ENCODE results near the gene G3BP1. TPM values are rescaled to one million over a fixed set of nuclear protein-coding genes. Genes with fewer than 3 reads are reported as not detected.

The G3BP1 gene
- total and polyA plus RNA-seq, 2 of the 13 experiments (the other 11 are each of a cell fraction or from before 2014, with no cell fraction given): 36.7 to 320 TPM

DNA sequence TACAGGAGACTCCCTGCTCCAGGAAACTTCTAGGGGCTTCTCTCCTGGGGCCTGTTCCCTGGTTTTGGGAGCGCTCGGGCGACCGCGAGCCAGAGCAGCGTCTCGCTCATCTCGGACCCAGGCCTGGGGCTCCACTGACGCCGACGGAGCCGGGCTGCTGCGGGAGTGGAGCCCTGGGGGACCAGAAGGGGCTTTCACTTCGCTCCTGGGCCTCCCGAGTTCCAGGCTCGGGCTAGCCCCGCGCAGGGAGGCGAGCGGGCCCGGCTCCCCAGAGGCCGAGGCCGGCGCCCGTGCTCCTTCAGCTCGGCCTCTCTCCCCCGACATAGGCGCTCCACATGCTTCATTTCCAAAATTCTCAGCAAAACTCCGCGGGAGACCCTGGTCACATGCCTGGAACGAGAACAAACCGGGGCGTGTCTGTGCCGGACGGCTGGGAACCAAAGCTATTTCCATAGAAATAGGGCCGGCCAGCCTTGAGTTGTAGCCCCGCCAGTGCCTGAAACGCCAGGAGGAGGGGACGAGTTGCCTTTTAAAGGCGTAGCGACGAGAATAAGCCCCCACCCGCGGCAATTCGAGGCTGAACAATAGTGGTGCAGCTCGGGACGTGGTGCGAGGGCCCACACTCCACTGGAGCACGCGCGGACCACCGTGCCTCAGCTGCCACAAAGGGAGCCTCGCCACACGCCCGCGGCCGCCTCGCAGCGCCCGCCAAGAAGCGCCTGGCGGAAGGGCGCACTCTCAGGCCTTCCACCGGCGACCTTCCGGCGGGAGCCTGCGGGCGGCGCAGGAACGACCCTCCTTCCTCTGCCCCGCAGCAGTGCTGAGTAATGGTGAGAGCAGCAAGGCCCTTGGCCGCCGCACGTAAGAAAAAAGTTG lies 1.1 kb upstream of the G3BP1 start (continued):
- TF ChIP-seq, protein P1, sequence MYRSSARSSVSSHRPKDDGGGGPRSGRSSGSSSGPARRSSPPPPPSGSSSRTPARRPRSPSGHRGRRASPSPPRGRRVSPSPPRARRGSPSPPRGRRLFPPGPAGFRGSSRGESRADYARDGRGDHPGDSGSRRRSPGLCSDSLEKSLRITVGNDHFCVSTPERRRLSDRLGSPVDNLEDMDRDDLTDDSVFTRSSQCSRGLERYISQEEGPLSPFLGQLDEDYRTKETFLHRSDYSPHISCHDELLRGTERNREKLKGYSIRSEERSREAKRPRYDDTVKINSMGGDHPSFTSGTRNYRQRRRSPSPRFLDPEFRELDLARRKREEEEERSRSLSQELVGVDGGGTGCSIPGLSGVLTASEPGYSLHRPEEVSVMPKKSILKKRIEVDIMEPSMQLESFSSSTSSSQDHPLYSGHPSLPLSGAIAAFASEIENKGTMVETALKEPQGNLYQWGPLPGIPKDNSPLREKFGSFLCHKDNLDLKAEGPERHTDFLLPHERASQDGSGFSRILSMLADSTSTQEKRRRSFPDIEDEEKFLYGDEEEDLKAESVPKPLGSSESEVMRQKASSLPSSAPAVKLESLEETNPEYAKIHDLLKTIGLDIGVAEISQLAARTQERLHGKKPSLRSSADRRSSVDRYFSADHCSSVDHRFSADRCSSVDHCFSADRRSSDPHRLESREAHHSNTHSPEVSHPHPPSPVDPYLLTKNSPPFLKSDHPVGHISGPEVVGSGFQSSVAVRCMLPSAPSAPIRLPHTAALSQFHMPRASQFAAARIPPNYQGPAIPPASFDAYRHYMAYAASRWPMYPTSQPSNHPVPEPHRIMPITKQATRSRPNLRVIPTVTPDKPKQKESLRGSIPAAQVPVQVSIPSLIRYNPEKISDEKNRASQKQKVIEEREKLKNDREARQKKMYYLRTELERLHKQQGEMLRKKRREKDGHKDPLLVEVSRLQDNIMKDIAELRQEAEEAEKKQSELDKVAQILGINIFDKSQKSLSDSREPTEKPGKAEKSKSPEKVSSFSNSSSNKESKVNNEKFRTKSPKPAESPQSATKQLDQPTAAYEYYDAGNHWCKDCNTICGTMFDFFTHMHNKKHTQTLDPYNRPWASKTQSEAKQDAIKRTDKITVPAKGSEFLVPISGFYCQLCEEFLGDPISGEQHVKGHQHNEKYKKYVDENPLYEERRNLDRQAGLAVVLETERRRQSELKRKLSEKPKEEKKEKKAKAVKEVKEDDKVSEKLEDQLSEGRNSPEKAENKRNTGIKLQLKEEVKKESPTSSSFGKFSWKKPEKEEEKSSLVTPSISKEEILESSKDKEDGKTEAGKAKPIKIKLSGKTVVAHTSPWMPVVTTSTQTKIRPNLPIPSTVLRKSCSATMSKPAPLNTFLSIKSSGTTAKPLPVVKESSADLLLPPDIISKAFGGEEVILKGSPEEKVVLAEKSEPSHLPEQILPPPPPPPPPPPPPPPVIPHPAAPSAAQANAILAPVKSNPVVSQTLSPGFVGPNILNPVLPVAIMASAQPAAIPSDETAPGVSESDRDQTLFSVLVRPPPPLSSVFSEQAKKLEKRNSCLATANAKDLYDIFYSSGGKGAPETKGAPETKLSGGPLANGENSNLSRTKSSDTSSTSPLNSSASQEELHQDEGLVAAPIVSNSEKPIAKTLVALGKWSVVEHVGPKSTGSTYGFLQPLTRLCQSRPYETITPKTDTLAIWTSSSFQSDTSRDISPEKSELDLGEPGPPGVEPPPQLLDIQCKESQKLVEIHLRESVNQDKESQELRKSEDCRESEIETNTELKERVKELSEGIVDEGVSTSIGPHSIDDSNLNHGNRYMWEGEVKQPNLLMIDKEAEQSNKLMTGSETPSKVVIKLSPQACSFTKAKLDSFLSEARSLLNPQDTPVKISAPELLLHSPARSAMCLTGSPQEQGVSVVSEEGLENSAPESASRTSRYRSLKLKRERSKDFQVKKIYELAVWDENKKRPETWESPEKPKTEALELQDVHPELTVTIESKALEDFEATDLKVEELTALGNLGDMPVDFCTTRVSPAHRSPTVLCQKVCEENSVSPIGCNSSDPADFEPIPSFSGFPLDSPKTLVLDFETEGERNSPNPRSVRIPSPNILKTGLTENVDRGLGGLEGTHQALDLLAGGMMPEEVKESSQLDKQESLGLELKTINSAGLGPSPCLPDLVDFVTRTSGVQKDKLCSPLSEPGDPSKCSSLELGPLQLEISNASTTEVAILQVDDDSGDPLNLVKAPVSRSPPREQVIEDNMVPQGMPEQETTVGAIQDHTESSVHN (CRISPR knock-in tag; IDR thresholded peaks at IDR 0.05): no peak
- no peak for TF ChIP-seq HOXA9 (CRISPR knock-in tag; IDR thresholded peaks at IDR 0.05; ENCODE audit: borderline replicate concordance)
- 0 out of 2 replicates have a peak, but pooled peaks have one; percentile 1 for TF ChIP-seq TBX2 (CRISPR knock-in tag; IDR thresholded peaks at IDR 0.05; ENCODE audit: borderline replicate concordance)
- peak; percentile 41; the same call in 1 of the 2 replicates for TF ChIP-seq ZMAT3 (CRISPR knock-in tag; conservative IDR thresholded peaks at IDR 0.05)
- no peak for TF ChIP-seq KDM6A (CRISPR knock-in tag; IDR thresholded peaks at IDR 0.05; ENCODE audit: low read depth)
- TF ChIP-seq SRY (CRISPR knock-in tag; IDR thresholded peaks at IDR 0.05): peak; percentile 70; the same call in 1 of the 2 replicates
- no peak for TF ChIP-seq ZNF878 (CRISPR knock-in tag; IDR thresholded peaks at IDR 0.05)
- no peak for TF ChIP-seq ZNF75D (CRISPR knock-in tag; IDR thresholded peaks at IDR 0.05; ENCODE audit: borderline replicate concordance)
- TF ChIP-seq SCMH1 (CRISPR knock-in tag; IDR thresholded peaks at IDR 0.05; ENCODE audit: borderline replicate concordance): no peak
- TF ChIP-seq, protein P2, sequence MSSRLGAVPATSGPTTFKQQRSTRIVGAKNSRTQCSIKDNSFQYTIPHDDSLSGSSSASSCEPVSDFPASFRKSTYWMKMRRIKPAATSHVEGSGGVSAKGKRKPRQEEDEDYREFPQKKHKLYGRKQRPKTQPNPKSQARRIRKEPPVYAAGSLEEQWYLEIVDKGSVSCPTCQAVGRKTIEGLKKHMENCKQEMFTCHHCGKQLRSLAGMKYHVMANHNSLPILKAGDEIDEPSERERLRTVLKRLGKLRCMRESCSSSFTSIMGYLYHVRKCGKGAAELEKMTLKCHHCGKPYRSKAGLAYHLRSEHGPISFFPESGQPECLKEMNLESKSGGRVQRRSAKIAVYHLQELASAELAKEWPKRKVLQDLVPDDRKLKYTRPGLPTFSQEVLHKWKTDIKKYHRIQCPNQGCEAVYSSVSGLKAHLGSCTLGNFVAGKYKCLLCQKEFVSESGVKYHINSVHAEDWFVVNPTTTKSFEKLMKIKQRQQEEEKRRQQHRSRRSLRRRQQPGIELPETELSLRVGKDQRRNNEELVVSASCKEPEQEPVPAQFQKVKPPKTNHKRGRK (CRISPR knock-in tag; IDR thresholded peaks at IDR 0.05): no peak
- TF ChIP-seq, protein P3, sequence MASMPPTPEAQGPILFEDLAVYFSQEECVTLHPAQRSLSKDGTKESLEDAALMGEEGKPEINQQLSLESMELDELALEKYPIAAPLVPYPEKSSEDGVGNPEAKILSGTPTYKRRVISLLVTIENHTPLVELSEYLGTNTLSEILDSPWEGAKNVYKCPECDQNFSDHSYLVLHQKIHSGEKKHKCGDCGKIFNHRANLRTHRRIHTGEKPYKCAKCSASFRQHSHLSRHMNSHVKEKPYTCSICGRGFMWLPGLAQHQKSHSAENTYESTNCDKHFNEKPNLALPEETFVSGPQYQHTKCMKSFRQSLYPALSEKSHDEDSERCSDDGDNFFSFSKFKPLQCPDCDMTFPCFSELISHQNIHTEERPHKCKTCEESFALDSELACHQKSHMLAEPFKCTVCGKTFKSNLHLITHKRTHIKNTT (CRISPR knock-in tag; IDR thresholded peaks at IDR 0.05): no peak
- TF ChIP-seq ZNF563 (CRISPR knock-in tag; IDR thresholded peaks at IDR 0.05): peak; percentile 60; the same call in 1 of the 2 replicates
- TF ChIP-seq PAF1 (CRISPR knock-in tag; IDR thresholded peaks at IDR 0.05): no peak
- TF ChIP-seq, protein P4, sequence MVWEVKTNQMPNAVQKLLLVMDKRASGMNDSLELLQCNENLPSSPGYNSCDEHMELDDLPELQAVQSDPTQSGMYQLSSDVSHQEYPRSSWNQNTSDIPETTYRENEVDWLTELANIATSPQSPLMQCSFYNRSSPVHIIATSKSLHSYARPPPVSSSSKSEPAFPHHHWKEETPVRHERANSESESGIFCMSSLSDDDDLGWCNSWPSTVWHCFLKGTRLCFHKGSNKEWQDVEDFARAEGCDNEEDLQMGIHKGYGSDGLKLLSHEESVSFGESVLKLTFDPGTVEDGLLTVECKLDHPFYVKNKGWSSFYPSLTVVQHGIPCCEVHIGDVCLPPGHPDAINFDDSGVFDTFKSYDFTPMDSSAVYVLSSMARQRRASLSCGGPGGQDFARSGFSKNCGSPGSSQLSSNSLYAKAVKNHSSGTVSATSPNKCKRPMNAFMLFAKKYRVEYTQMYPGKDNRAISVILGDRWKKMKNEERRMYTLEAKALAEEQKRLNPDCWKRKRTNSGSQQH (CRISPR knock-in tag; IDR thresholded peaks at IDR 0.05; ENCODE audit: low read depth): no peak
- no peak for TF ChIP-seq HMG20A (CRISPR knock-in tag; IDR thresholded peaks at IDR 0.05; ENCODE audit: borderline replicate concordance)
- no peak for TF ChIP-seq ZSCAN9 (CRISPR knock-in tag; IDR thresholded peaks at IDR 0.05; ENCODE audit: borderline replicate concordance)

Measured in HepG2 (cell line).